BJ (cell line): Measurements from ENCODE around the gene DNAH9. TPM values are rescaled to one million over a fixed set of nuclear protein-coding genes. Genes with fewer than 3 reads are reported as not detected.

Experiments used
- CTCF ChIA-PET: fragments of 350-600 bp; formaldehyde crosslinking; extraction: SDS; loops from one replicate; lab custom pipeline; 2021; ENCODE audit warnings: antibody characterized with exemption, inconsistent platforms; lab: Yijun Ruan, JAX
- POLR2A ChIA-PET: fragments of 300-600 bp; sonication (Branson Sonifier 250); formaldehyde crosslinking; extraction: SDS; loops from one replicate; lab custom pipeline; 2021; ENCODE audit warnings: antibody characterized with exemption; lab: Charles Lee
- DNase-seq: peaks from one replicate; pipeline ENCODE4 v3.0.0-alpha.2; 2011; ENCODE audit warnings: low read depth
- H3K27me3 ChIP-seq: 2 replicates; pipeline ENCODE4 v1.6.0; 2011; ENCODE audit warnings: low read length; ENCODE audit not compliant: control insufficient read depth, insufficient read depth
- H3K36me3 ChIP-seq: 2 replicates; pipeline ENCODE4 v1.5.1; 2011; ENCODE audit warnings: low read length; ENCODE audit not compliant: control insufficient read depth, insufficient read depth
- H3K4me3 ChIP-seq: 2 replicates; pipeline ENCODE4 v1.5.1; 2011; ENCODE audit warnings: low read depth, mild to moderate bottlenecking, control low read depth, low read length
- polyA plus RNA-seq: library from polyadenylated mRNA; depleted of rRNA; stranded (reverse); fragments of >200 nt; gene quantifications from 2 replicates; pipeline ENCODE4 v1.2.3, GENCODE V29; 2011
- TF ChIP-seq, protein P1 (sequence below): IDR thresholded peaks from 2 replicates; pipeline ENCODE4 v1.5.1; 2011; ENCODE audit warnings: low read depth, mild to moderate bottlenecking, control low read depth, inconsistent platforms, low read length, moderate library complexity; ENCODE audit not compliant: insufficient read depth

The DNAH9 gene
- polyA plus RNA-seq, 1 experiment: not detected

DNA sequence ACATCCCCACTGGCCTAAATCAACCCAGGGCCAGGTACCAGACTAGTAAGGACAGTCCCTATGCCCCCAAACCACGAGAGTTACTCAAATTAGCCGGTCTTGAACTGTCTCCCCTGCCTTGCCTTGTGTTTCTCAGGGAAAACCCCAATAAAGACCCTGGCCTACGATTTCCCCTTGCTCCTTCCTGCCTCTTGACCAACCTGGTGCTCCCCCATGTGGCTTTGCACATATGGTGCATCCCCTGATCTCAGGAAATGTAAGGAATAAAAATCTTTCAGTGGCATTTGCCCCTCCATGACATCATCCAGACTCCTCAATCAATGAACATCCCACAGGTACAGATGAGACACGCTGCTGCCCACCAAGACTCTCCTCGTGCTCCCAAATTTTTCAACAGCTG lies 311.1 kb downstream of the DNAH9 start:
- Histone ChIP-seq H3K27me3 (no peaks in the 10 kb centered on the region), H3K36me3 (no peaks in the 10 kb centered on the region), H3K4me3 (no peak overlapping the region)
- POLR2A ChIA-PET: no interaction called here
- DNase-seq: no peak
- CTCF ChIA-PET: no interaction called here
- TF ChIP-seq, protein P1, sequence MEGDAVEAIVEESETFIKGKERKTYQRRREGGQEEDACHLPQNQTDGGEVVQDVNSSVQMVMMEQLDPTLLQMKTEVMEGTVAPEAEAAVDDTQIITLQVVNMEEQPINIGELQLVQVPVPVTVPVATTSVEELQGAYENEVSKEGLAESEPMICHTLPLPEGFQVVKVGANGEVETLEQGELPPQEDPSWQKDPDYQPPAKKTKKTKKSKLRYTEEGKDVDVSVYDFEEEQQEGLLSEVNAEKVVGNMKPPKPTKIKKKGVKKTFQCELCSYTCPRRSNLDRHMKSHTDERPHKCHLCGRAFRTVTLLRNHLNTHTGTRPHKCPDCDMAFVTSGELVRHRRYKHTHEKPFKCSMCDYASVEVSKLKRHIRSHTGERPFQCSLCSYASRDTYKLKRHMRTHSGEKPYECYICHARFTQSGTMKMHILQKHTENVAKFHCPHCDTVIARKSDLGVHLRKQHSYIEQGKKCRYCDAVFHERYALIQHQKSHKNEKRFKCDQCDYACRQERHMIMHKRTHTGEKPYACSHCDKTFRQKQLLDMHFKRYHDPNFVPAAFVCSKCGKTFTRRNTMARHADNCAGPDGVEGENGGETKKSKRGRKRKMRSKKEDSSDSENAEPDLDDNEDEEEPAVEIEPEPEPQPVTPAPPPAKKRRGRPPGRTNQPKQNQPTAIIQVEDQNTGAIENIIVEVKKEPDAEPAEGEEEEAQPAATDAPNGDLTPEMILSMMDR: no peak

GRCh38 chr17:11916091-11916490 lies 317.8 kb downstream of the DNAH9 start:
- H3K27me3 ChIP-seq: no peaks in the 10 kb centered on the region
- ChIA-PET CTCF (no interaction called here), POLR2A (no interaction called here)
- no peak for DNase-seq
- TF ChIP-seq, protein P1: no peak
- H3K36me3 ChIP-seq: no peaks in the 10 kb centered on the region
- H3K4me3 ChIP-seq: no peak overlapping the region

GRCh38 chr17:11917415-11917814 lies 319.1 kb downstream of the DNAH9 start:
- CTCF ChIA-PET: no interaction called here
- POLR2A ChIA-PET: no interaction called here

GRCh38 chr17:11921296-11921695 lies 323.0 kb downstream of the DNAH9 start:
- TF ChIP-seq, protein P1: no peak
- no peaks in the 10 kb centered on the region for H3K27me3 ChIP-seq
- POLR2A ChIA-PET: no interaction called here
- H3K36me3 ChIP-seq: no peaks in the 10 kb centered on the region
- no peak for DNase-seq
- H3K4me3 ChIP-seq: no peak overlapping the region
- CTCF ChIA-PET: no interaction called here

More at GRCh38 chr17:11917415-11917814, 319.1 kb downstream of the DNAH9 start:
- Histone ChIP-seq H3K36me3 (no peaks in the 10 kb centered on the region), H3K4me3 (no peak overlapping the region), H3K27me3 (no peaks in the 10 kb centered on the region)
- TF ChIP-seq, protein P1: no peak
- DNase-seq: no peak

DNA sequence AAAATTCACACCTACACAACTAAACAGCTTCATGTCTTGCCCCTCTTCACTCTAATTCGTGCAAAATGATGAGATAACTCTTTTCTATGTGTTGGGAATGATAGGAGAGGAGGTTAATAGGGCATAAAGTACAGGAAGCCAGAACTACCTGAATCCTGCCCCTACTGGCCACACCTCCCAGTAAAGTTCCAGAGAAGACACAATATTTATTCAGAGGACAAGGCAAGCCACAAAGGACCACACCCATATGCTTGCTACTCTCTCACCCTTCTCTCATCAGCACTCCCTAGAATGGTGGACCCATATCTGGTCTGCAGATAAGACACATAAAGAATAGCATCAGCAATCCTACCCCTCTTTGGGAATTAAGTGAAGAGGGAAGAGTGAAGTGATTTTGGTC lies 324.4 kb downstream of the DNAH9 start:
- Histone ChIP-seq H3K36me3 (no peaks in the 10 kb centered on the region), H3K27me3 (no peaks in the 10 kb centered on the region), H3K4me3 (no peak overlapping the region)
- no peak for DNase-seq
- TF ChIP-seq, protein P1: no peak
- ChIA-PET CTCF (no interaction called here), POLR2A (no interaction called here)
